Fibroblast of pulmonary artery (primary cell): Measurements from ENCODE around the gene FCRLB.
A peak's percentile ranks its signal among the peaks of the same experiment; 100 is the strongest.

Experiments used
- DNase-seq: peaks from one replicate; pipeline ENCODE4 v3.0.0-alpha.2; 2010; ENCODE audit warnings: low read depth
- H3K4me3 ChIP-seq: replicated peaks from 2 replicates; pipeline ENCODE4 v1.5.1; 2011; ENCODE audit warnings: low read depth, mild to moderate bottlenecking, control low read depth, low read length, moderate library complexity
- TF ChIP-seq, protein P1 (sequence below): IDR thresholded peaks from 2 replicates; pipeline ENCODE4 v1.5.1; 2011; ENCODE audit warnings: mild to moderate bottlenecking, control low read depth, low read length, inconsistent platforms; ENCODE audit errors: missing control alignments

FCRLB gene

DNA sequence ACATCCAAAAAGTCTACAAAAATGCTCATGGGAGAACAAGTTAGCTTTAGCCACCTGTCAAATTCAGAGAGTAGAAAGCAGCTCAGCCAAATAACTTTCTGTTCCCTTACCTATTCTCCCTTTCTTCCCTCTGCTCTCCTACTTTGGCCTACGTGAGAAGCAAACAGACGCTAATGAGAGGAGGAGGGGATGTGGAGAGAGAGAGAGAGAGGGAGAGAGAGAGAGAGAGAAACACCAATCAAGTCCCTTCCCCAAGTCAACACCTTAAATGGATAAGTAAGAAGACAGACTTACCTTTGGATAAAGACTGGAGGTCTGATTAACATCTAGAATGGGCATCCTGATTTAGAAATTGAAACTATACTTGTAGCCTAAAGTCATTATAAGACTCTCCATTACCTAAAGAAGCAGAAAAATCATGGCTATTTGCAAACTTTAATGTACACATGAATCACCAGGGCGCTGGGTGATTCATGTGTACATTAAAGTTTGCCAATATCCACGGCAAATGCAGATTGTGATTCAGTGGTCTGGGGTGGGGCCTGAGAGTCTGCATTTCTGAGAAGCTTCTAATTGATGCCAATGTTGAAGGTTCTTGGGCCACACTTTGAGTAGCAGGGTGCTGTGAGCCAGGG is 15.1 kb downstream of the FCRLB start:
- no peak overlapping the region for H3K4me3 ChIP-seq
- TF ChIP-seq, protein P1, sequence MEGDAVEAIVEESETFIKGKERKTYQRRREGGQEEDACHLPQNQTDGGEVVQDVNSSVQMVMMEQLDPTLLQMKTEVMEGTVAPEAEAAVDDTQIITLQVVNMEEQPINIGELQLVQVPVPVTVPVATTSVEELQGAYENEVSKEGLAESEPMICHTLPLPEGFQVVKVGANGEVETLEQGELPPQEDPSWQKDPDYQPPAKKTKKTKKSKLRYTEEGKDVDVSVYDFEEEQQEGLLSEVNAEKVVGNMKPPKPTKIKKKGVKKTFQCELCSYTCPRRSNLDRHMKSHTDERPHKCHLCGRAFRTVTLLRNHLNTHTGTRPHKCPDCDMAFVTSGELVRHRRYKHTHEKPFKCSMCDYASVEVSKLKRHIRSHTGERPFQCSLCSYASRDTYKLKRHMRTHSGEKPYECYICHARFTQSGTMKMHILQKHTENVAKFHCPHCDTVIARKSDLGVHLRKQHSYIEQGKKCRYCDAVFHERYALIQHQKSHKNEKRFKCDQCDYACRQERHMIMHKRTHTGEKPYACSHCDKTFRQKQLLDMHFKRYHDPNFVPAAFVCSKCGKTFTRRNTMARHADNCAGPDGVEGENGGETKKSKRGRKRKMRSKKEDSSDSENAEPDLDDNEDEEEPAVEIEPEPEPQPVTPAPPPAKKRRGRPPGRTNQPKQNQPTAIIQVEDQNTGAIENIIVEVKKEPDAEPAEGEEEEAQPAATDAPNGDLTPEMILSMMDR: no peak
- DNase-seq: no peak

DNA sequence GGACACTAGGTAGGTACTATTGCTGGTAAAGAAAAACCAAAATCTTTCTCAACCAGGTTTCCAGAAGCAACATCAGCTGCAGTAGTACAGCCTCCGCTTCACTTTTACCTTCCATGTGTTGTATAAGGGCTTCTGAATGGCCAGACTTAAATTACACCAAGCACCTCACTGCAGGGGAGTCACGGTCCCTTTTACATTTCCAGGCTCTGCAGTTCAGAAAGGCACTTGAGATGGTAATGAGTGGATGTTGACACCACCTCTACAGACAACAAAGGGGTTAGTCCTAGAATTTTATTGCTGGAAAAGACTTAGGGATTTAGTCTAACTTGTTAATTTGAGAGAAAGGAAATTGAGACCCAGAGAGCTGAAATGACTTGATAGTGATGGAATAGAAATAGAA is 16.3 kb downstream of the FCRLB start:
- no peak overlapping the region for H3K4me3 ChIP-seq
- no peak for DNase-seq
- TF ChIP-seq, protein P1: no peak

GRCh38 chr1:161738627-161739287 is 17.4 kb downstream of the FCRLB start:
- peak; percentile 89 for DNase-seq
- TF ChIP-seq, protein P1: peak; percentile 64
- no peak overlapping the region for H3K4me3 ChIP-seq

DNA sequence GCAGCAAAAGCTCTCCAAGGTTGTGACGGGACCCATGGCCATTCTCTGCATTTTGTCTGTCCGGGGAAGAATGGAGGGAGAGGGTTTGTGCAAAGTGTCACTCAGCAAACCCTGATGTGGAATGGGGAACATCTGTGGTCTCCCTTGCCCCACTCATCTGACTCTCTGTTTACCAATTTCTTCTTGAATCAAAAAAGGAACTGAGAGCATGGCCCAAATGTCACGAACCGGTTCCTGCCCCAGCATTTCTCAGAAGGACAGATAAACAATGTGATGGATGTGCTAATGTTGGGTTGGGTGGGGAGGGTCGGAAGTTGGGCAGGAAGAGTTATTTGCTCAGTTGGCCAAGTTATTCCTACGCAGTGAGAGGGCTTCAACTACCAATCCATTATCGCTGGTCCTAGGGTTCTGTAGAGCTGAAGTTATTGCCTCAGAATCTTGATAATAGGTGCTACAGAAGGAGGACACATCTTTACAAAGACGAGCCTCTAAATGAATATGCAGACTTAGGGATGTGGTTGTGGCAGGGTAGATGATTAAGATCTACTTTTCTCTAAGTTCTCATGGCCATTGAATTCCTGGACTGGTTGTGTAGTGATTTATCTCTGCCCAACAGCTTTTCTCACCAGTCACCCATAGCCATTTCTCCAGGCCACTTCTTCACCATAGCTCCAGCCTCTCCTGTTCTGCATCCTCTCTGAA is 18.7 kb downstream of the FCRLB start:
- TF ChIP-seq, protein P1: no peak
- no peak for DNase-seq
- no peak overlapping the region for H3K4me3 ChIP-seq

DNA sequence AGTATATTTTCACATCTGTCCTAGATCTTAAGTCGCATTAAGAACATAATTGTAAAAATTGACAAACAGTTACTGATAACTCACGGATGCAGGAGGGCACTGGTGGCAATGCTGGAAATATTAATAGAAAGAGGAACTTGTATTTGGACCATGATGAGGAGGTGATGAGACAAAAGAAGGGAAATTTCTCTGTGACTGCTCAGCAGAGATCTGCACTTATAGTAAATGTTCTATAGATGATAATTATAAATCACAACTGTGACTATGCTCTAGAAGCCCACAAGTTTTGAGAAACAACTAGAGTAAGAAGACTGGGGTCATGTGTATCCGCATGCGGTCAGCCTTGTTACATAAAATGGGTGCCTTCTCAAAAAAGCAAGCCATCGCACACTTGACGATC is 19.6 kb downstream of the FCRLB start:
- no peak overlapping the region for H3K4me3 ChIP-seq
- DNase-seq: no peak
- TF ChIP-seq, protein P1: no peak

DNA sequence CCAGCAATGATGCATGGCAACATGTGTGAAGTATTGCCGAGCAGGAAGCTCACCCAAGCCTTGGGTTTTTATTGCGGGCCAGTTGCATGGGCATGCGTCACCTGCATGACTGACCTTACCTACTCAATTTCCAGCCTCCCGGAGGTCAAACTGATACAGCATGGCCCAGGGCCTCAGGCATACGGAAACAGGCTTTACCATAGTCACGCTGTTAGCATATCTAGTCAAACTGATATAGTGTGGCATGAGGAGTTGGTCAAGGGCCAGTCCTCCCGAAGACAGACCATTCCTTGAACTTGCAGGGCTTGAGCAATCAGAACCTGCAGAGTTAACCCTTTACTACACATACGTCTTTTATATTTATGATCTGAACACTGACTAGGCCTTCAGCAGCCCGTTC is 21.9 kb downstream of the FCRLB start:
- TF ChIP-seq, protein P1: no peak
- H3K4me3 ChIP-seq: no peak overlapping the region
- DNase-seq: peak; percentile 47
